ENCODE measurements around the gene RNF141. TPM values are rescaled to one million over a fixed set of nuclear protein-coding genes. Genes with fewer than 3 reads are reported as not detected.

The RNF141 gene
- total RNA-seq, 2 donors from 2014 or later, result 34.7 to 42.2 TPM

DNA sequence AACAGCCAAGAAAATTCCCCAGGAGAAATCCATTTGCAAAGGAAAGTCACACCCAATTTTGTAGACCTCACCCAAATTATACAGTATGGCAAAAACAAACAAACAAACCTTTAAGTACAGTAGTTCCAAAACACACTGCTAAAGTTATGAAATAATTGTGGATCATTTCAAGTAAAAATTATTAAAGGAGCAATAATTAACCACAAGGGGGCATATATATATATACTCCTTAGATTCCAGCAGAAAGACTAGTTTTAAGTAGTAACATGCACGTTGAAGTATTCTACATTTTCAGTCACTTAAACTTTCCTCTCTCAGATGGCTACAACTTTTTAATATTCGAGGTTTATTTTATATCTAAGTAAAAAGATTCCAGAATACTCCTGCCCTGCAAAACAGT, 26.8 kb downstream of the RNF141 start:
- no peak overlapping the region for H3K27ac ChIP-seq (ENCODE audit: low read depth, low read length)
- H3K9ac ChIP-seq (ENCODE audit: extremely low read depth, low read length, poor library complexity, severe bottlenecking), result no peak overlapping the region
- no peak for DNase-seq
- H3K9me3 ChIP-seq (ENCODE audit: control insufficient read depth, low read length), result no peaks in the 10 kb centered on the region
- 80 to 100% methylated on average over 1 to 2 of the region's 2 CpGs for WGBS, 2 experiments (ENCODE audit: insufficient coverage in 1 of 2, insufficient read length in 1 of 2)
- no peaks in the 10 kb centered on the region for H3K27me3 ChIP-seq (ENCODE audit: control insufficient read depth, insufficient read depth, low read length, poor library complexity, severe bottlenecking)
- H3K36me3 ChIP-seq (ENCODE audit: control insufficient read depth, insufficient read depth, low read length), result peaks cover 17% of the 10 kb centered on the region
- H3K4me3 ChIP-seq (ENCODE audit: low read length), result no peak overlapping the region
- Mint-ChIP-seq H3K27me3 (ENCODE audit: insufficient read depth) (no peaks in the 10 kb centered on the region), H3K4me1 (no peaks in the 10 kb centered on the region), H3K4me3 (no peak overlapping the region), H3K36me3 (ENCODE audit: low read depth) (peaks cover 6% of the 10 kb centered on the region), H3K9me3 (no peaks in the 10 kb centered on the region), H3K27ac (no peak overlapping the region)
- TF ChIP-seq, protein P1, sequence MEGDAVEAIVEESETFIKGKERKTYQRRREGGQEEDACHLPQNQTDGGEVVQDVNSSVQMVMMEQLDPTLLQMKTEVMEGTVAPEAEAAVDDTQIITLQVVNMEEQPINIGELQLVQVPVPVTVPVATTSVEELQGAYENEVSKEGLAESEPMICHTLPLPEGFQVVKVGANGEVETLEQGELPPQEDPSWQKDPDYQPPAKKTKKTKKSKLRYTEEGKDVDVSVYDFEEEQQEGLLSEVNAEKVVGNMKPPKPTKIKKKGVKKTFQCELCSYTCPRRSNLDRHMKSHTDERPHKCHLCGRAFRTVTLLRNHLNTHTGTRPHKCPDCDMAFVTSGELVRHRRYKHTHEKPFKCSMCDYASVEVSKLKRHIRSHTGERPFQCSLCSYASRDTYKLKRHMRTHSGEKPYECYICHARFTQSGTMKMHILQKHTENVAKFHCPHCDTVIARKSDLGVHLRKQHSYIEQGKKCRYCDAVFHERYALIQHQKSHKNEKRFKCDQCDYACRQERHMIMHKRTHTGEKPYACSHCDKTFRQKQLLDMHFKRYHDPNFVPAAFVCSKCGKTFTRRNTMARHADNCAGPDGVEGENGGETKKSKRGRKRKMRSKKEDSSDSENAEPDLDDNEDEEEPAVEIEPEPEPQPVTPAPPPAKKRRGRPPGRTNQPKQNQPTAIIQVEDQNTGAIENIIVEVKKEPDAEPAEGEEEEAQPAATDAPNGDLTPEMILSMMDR (conservative IDR thresholded peaks at IDR 0.05), result peak; percentile 61
- peaks cover 4% of the 10 kb centered on the region for H3K4me1 ChIP-seq (ENCODE audit: control insufficient read depth, insufficient read depth, low read length)

DNA sequence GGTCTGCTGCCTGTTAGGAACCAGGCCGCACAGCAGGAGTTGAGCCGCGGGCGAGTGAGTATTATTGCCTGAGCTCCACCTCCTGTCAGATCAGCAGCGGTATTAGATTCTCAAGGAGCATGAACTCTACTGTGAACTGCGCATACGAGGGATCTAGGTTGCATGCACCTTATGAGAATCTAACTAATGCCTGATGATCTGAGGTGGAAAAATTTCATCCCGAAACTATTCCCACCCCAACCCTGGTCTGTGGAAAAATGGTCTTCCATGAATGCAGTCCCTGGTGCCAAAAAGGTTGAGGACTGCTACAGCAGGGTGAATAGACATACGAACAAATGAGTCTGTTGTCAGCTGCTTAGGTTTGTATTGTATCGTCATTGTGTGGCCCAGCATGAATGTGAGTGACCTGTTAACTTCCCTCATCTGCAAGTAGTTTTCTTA, 29.8 kb downstream of the RNF141 start:
- Mint-ChIP-seq H3K27ac (peak overlapping the region; percentile 74), H3K36me3 (ENCODE audit: low read depth) (peaks cover 2% of the 10 kb centered on the region), H3K4me1 (no peaks in the 10 kb centered on the region), H3K4me3 (peak overlapping the region; percentile 40), H3K27me3 (ENCODE audit: insufficient read depth) (no peaks in the 10 kb centered on the region), H3K9me3 (no peaks in the 10 kb centered on the region)
- Histone ChIP-seq H3K27me3 (ENCODE audit: control insufficient read depth, insufficient read depth, low read length, poor library complexity, severe bottlenecking) (no peaks in the 10 kb centered on the region), H3K9me3 (ENCODE audit: control insufficient read depth, low read length) (no peaks in the 10 kb centered on the region), H3K9ac (ENCODE audit: extremely low read depth, low read length, poor library complexity, severe bottlenecking) (no peak overlapping the region), H3K4me1 (ENCODE audit: control insufficient read depth, insufficient read depth, low read length) (peaks cover 4% of the 10 kb centered on the region), H3K4me3 (ENCODE audit: low read length) (no peak overlapping the region), H3K27ac (ENCODE audit: low read depth, low read length) (no peak overlapping the region), H3K36me3 (ENCODE audit: control insufficient read depth, insufficient read depth, low read length) (peaks cover 4% of the 10 kb centered on the region)
- TF ChIP-seq, protein P1 (conservative IDR thresholded peaks at IDR 0.05), result no peak
- WGBS, 2 experiments (ENCODE audit: insufficient coverage in 1 of 2, insufficient read length in 1 of 2), result 16 to 23% methylated on average over 7 to 10 of the region's 10 CpGs
- DNase-seq, result peak; percentile 88

DNA sequence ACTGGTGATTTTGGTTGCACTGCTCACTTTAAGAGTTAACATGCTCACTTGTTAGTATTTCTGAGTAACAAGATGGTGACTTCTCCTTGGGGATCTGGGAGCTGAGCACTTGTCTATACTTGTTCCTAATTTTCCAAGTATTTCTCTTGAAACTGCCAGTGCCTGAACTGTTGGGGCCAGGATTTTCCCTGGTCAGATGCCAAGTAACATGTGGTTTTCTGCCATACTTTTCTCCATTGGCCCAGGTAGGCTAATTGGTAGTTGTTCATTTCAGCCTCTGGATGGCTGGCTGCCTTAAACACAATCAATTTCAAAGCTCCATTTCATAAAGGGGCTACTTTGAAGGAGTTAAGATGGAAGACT, 35.0 kb downstream of the RNF141 start:
- H3K36me3 ChIP-seq (ENCODE audit: control insufficient read depth, insufficient read depth, low read length), result no peaks in the 10 kb centered on the region
- H3K27me3 ChIP-seq (ENCODE audit: control insufficient read depth, insufficient read depth, low read length, poor library complexity, severe bottlenecking), result no peaks in the 10 kb centered on the region
- TF ChIP-seq, protein P1 (conservative IDR thresholded peaks at IDR 0.05), result no peak
- H3K9me3 ChIP-seq (ENCODE audit: control insufficient read depth, low read length), result no peaks in the 10 kb centered on the region
- H3K27ac ChIP-seq (ENCODE audit: low read depth, low read length), result no peak overlapping the region
- H3K27me3 Mint-ChIP-seq (ENCODE audit: insufficient read depth), result no peaks in the 10 kb centered on the region
- no peak overlapping the region for H3K27ac Mint-ChIP-seq
- DNase-seq, result no peak
- H3K36me3 Mint-ChIP-seq (ENCODE audit: low read depth), result peaks cover 11% of the 10 kb centered on the region
- H3K4me1 Mint-ChIP-seq, result no peaks in the 10 kb centered on the region
- H3K9ac ChIP-seq (ENCODE audit: extremely low read depth, low read length, poor library complexity, severe bottlenecking), result no peak overlapping the region
- no peaks in the 10 kb centered on the region for H3K4me1 ChIP-seq (ENCODE audit: control insufficient read depth, insufficient read depth, low read length)
- no peak overlapping the region for H3K4me3 Mint-ChIP-seq
- H3K4me3 ChIP-seq (ENCODE audit: low read length), result no peak overlapping the region
- H3K9me3 Mint-ChIP-seq, result no peaks in the 10 kb centered on the region

All from endodermal cell (in vitro differentiated cells).